Peyer's patch (tissue), 4 donors: ENCODE data around the gene CAPN5.

Experiments used
- CTCF ChIP-seq, 6 experiments: fragments of 450-650 bp in 4 of 6; fragments of 200-600 bp in 2 of 6; sonication (generic) in 1 of 6; IDR thresholded peaks; one replicate each; pipeline ENCODE4 v1.5.1; 2017 to 2019; ENCODE audit warnings: antibody characterized with exemption in 6 of 6, mild to moderate bottlenecking in 3 of 6, moderate library complexity in 1 of 6
- POLR2A ChIP-seq, 2 donors: fragments of 450-650 bp; IDR thresholded peaks; one replicate each; pipeline ENCODE4 v1.5.1; 2017; ENCODE audit warnings: antibody characterized with exemption in 2 of 2, mild to moderate bottlenecking in 2 of 2, moderate library complexity in 2 of 2

GRCh38 chr11:77055913-77056312 is 10.9 kb upstream of the CAPN5 start:
- TF ChIP-seq CTCF (IDR thresholded peaks at IDR 0.05) = no peak
- no peak for TF ChIP-seq POLR2A (IDR thresholded peaks at IDR 0.05)
